ENCODE results near the gene EIF4G3.
"Not testable (repeated sequence)": the region's sequence is repeated elsewhere in the genome, so short reads cannot be mapped to it uniquely, and the experiment has no call there.

DNA sequence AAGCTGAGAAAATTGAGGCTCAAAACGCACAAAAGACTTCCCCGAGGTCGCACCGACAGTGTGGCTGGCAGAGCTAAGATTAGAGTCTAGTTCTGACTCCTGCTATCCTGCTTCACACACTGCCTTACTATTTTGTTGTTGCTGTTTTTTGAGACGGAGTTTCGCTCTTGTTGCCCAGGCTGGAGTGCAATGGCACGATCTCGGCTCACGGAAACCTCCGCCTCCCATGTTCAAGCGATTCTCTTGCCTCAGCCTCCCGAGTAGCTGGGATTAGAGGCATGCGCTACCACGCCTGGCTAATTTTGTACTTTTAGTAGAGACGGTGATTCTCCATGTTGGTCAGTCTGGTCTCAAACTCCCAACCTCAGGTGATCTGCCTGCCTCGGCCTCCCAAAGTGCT, 1.6 kb upstream of the EIF4G3 start:
- TF ChIP-seq, protein P1, sequence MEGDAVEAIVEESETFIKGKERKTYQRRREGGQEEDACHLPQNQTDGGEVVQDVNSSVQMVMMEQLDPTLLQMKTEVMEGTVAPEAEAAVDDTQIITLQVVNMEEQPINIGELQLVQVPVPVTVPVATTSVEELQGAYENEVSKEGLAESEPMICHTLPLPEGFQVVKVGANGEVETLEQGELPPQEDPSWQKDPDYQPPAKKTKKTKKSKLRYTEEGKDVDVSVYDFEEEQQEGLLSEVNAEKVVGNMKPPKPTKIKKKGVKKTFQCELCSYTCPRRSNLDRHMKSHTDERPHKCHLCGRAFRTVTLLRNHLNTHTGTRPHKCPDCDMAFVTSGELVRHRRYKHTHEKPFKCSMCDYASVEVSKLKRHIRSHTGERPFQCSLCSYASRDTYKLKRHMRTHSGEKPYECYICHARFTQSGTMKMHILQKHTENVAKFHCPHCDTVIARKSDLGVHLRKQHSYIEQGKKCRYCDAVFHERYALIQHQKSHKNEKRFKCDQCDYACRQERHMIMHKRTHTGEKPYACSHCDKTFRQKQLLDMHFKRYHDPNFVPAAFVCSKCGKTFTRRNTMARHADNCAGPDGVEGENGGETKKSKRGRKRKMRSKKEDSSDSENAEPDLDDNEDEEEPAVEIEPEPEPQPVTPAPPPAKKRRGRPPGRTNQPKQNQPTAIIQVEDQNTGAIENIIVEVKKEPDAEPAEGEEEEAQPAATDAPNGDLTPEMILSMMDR (IDR thresholded peaks at IDR 0.05 in 8 of 11, conservative IDR thresholded peaks at IDR 0.05 in 3 of 11), result not testable (repeated sequence)
- not testable (repeated sequence) for TF ChIP-seq POLR2A (IDR thresholded peaks at IDR 0.05)

Measured in spleen (tissue), 7 donors.